Gastrocnemius medialis (tissue), 4 donors: ENCODE results near the gene C11orf98.

ENCODE experiments used
- POLR2A ChIP-seq, 2 donors: fragments of 450-650 bp; IDR thresholded peaks; one replicate each; pipeline ENCODE4 v1.6.1; 2017; ENCODE audit warnings: antibody characterized with exemption in 2 of 2, mild to moderate bottlenecking in 2 of 2, moderate library complexity in 2 of 2
- TF ChIP-seq, protein P1 (sequence below), 5 experiments: fragments of 450-650 bp in 3 of 5; fragments of 200-600 bp in 2 of 5; sonication (generic) in 2 of 5; IDR thresholded peaks in 4 of 5; conservative IDR thresholded peaks in 1 of 5; 1 replicate in 4 of 5; 2 replicates in 1 of 5; pipeline ENCODE4 v1.5.1; 2016 to 2019; ENCODE audit warnings: antibody characterized with exemption in 5 of 5, mild to moderate bottlenecking in 3 of 5, moderate library complexity in 3 of 5

DNA sequence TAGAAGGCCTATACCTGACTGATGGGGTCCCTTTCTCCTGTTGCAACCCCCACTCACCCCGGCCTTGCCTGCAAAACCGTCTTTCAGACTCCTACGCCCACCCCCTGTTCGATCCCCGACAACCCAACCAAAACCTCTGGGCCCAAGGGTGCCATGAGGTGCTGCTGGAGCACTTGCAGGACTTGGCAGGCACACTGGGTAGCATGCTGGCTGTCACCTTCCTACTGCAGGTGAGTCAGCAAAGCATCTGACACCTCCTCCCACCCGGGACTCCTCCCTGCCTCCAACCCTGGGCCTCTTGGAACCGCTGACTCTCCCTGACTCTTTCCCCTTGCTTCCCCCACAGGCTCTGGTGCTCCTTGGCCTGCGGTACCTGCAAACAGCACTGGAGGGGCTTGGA lies 50.7 kb downstream of the C11orf98 start:
- TF ChIP-seq POLR2A (IDR thresholded peaks at IDR 0.05), result no peak
- TF ChIP-seq, protein P1, sequence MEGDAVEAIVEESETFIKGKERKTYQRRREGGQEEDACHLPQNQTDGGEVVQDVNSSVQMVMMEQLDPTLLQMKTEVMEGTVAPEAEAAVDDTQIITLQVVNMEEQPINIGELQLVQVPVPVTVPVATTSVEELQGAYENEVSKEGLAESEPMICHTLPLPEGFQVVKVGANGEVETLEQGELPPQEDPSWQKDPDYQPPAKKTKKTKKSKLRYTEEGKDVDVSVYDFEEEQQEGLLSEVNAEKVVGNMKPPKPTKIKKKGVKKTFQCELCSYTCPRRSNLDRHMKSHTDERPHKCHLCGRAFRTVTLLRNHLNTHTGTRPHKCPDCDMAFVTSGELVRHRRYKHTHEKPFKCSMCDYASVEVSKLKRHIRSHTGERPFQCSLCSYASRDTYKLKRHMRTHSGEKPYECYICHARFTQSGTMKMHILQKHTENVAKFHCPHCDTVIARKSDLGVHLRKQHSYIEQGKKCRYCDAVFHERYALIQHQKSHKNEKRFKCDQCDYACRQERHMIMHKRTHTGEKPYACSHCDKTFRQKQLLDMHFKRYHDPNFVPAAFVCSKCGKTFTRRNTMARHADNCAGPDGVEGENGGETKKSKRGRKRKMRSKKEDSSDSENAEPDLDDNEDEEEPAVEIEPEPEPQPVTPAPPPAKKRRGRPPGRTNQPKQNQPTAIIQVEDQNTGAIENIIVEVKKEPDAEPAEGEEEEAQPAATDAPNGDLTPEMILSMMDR (IDR thresholded peaks at IDR 0.05 in 4 of 5, conservative IDR thresholded peaks at IDR 0.05 in 1 of 5), result no peak
